IMR-90 (cell line): ENCODE data around the gene MACF1. TPM values are rescaled to one million over a fixed set of nuclear protein-coding genes. Genes with fewer than 3 reads are reported as not detected.

Source experiments
- ATAC-seq: fragments of 200-7000 bp; cut with Tn5 transposase; 2 replicates; pipeline ENCODE4 v1.9.1; 2020; ENCODE audit warnings: low read depth, mild to moderate bottlenecking, moderate library complexity
- BruUV-seq: library from RNA; stranded (reverse); fragments of 400-500 nt; replicated peaks from 2 replicates; lab custom pipeline; 2021; lab: Mats Ljungman, UMichigan
- CTCF ChIA-PET: fragments of 300-600 bp; formaldehyde crosslinking; extraction: SDS; loops from one replicate; lab custom pipeline; 2021; ENCODE audit warnings: antibody characterized with exemption; lab: Yijun Ruan, JAX
- POLR2A ChIA-PET: fragments of 300-600 bp; sonication (Branson Sonifier 250); formaldehyde crosslinking; loops from one replicate; lab custom pipeline; 2022; ENCODE audit warnings: antibody characterized with exemption; ENCODE audit not compliant: unreplicated experiment; lab: Charles Lee
- DNase-seq: peaks from one replicate; pipeline ENCODE4 v3.0.0; 2013
- H2AFZ ChIP-seq: replicated peaks from 2 replicates; pipeline ENCODE3; 2013; ENCODE audit warnings: low read length, mild to moderate bottlenecking; ENCODE audit not compliant: poor library complexity
- H2AK5ac ChIP-seq: 2 replicates; pipeline ENCODE4 v1.6.1; 2013; ENCODE audit warnings: low read depth, low read length, inconsistent platforms
- H2AK9ac ChIP-seq: replicated peaks from 2 replicates; pipeline ENCODE3; 2013; ENCODE audit warnings: mild to moderate bottlenecking, low read depth, low read length, moderate library complexity; ENCODE audit not compliant: poor library complexity
- H2BK120ac ChIP-seq: 2 replicates; pipeline ENCODE4 v1.6.1; 2013; ENCODE audit warnings: low read depth, low read length, inconsistent platforms
- H2BK15ac ChIP-seq: 3 replicates; pipeline ENCODE4 v1.6.1; 2013; ENCODE audit warnings: low read depth, low read length, inconsistent platforms
- H2BK20ac ChIP-seq: 2 replicates; pipeline ENCODE4 v1.6.1; 2013; ENCODE audit warnings: low read depth, mild to moderate bottlenecking, inconsistent platforms, low read length, moderate library complexity
- H2BK5ac ChIP-seq: 2 replicates; pipeline ENCODE4 v1.6.1; 2013; ENCODE audit warnings: mild to moderate bottlenecking, low read depth, low read length, inconsistent platforms; ENCODE audit not compliant: poor library complexity, severe bottlenecking
- H3K14ac ChIP-seq: replicated peaks from 2 replicates; pipeline ENCODE4 v1.6.1; 2013; ENCODE audit warnings: low read depth, low read length, inconsistent platforms
- H3K18ac ChIP-seq: 2 replicates; pipeline ENCODE4 v1.6.1; 2013; ENCODE audit warnings: low read depth, low read length, control low read depth
- H3K23ac ChIP-seq: 2 replicates; pipeline ENCODE4 v1.6.1; 2013; ENCODE audit warnings: low read depth, low read length, inconsistent platforms
- H3K27ac ChIP-seq: 2 replicates; pipeline ENCODE4 v1.5.1; 2013; ENCODE audit warnings: mild to moderate bottlenecking, control low read depth, low read length; ENCODE audit not compliant: insufficient read depth
- H3K27me3 ChIP-seq: 2 replicates; pipeline ENCODE4 v1.6.1; 2013; ENCODE audit warnings: low read length; ENCODE audit not compliant: control insufficient read depth, insufficient read depth
- H3K36me3 ChIP-seq: 2 replicates; pipeline ENCODE4 v1.6.1; 2013; ENCODE audit warnings: low read length, mixed read lengths; ENCODE audit not compliant: control insufficient read depth, insufficient read depth
- H3K4ac ChIP-seq: 2 replicates; pipeline ENCODE4 v1.6.1; 2013; ENCODE audit warnings: low read depth, low read length, inconsistent platforms
- H3K4me1 ChIP-seq: 2 replicates; pipeline ENCODE4 v1.6.1; 2013; ENCODE audit warnings: low read length, mixed read lengths; ENCODE audit not compliant: control insufficient read depth, insufficient read depth
- H3K4me2 ChIP-seq: 2 replicates; pipeline ENCODE4 v1.6.1; 2013; ENCODE audit warnings: low read depth, mild to moderate bottlenecking, control low read depth, low read length, moderate library complexity
- H3K4me3 ChIP-seq: 2 replicates; pipeline ENCODE4 v1.5.1; 2013; ENCODE audit warnings: low read depth, mild to moderate bottlenecking, control low read depth, low read length, moderate library complexity; ENCODE audit not compliant: insufficient read depth
- H3K56ac ChIP-seq: 2 replicates; pipeline ENCODE4 v1.6.1; 2013; ENCODE audit warnings: low read length, inconsistent platforms; ENCODE audit not compliant: insufficient read depth; ENCODE audit errors: extremely low read depth
- H3K79me1 ChIP-seq, 2 experiments: 2 replicates each; pipeline ENCODE4 v1.6.1; 2013; ENCODE audit warnings: low read length in 2 of 2, inconsistent platforms in 1 of 2, low read depth in 1 of 2
- H3K9ac ChIP-seq: 2 replicates; pipeline ENCODE4 v1.6.1; 2013; ENCODE audit warnings: low read depth, low read length, control low read depth
- H3K9me1 ChIP-seq: 2 replicates; pipeline ENCODE4 v1.6.1; 2013; ENCODE audit warnings: low read length, inconsistent platforms; ENCODE audit not compliant: insufficient read depth
- H3K9me3 ChIP-seq: 2 replicates; pipeline ENCODE4 v1.6.1; 2013; ENCODE audit warnings: low read length; ENCODE audit not compliant: control insufficient read depth, insufficient read depth
- H4K20me1 ChIP-seq: 2 replicates; pipeline ENCODE4 v1.6.1; 2013; ENCODE audit warnings: low read length, inconsistent platforms; ENCODE audit not compliant: insufficient read depth
- H4K5ac ChIP-seq: 2 replicates; pipeline ENCODE4 v1.6.1; 2013; ENCODE audit warnings: mild to moderate bottlenecking, low read depth, low read length, control low read depth
- H4K8ac ChIP-seq, 2 experiments: 2 replicates each; pipeline ENCODE4 v1.6.1; 2013; ENCODE audit warnings: low read depth in 2 of 2, low read length in 2 of 2, control low read depth in 1 of 2, inconsistent platforms in 1 of 2
- H4K91ac ChIP-seq: 2 replicates; pipeline ENCODE4 v1.6.1; 2013; ENCODE audit warnings: low read depth, low read length, inconsistent platforms; ENCODE audit not compliant: insufficient read depth
- RFX5 ChIP-seq: IDR thresholded peaks from 2 replicates; pipeline ENCODE4 v1.8.0; 2012; ENCODE audit warnings: low read depth, mild to moderate bottlenecking, low read length, moderate library complexity
- WGBS, 2 experiments: methylation state at CpG; one replicate each; pipeline versions ENCODE4 v1.1.5 to v1.1.7; 2013; ENCODE audit warnings: missing lambda C conversion rate in 2 of 2; ENCODE audit not compliant: insufficient read length in 1 of 2; ENCODE audit errors: extremely low coverage in 2 of 2; 5-methylcytosine and 5-hydroxymethylcytosine counted together
- dilution Hi-C: fragments of 300-500 bp; cut with HindIII; formaldehyde crosslinking; loops from one replicate; pipeline ENCODE4 v1.14.3; 2018; ENCODE audit warnings: low sequenced_read_pairs; ENCODE audit not compliant: unreplicated experiment
- in situ Hi-C: fragments of 300-500 bp; cut with MboI; formaldehyde crosslinking; loops from 3 replicates; pipeline ENCODE4 v1.14.3; 2019; ENCODE audit warnings: low sequenced_read_pairs, inconsistent platforms, mixed read lengths
- intact Hi-C: fragments of 100-400 bp; cut with micrococcal nuclease; formaldehyde crosslinking; loops from 2 replicates; pipeline ENCODE4 v1.10.0; 2022
- polyA plus RNA-seq, 3 experiments: library from polyadenylated mRNA; depleted of rRNA; stranded (reverse); fragments of >200 nt; gene quantifications; 2 replicates each; pipeline ENCODE4 v1.2.3, GENCODE V29; 2012; ENCODE audit warnings: low replicate concordance in 1 of 3
- total RNA-seq: library from RNA; depleted of rRNA; stranded (reverse); fragments of >200 nt; gene quantifications from 2 replicates; pipeline ENCODE4 v1.2.3, GENCODE V29; 2012
- TF ChIP-seq, protein P1 (sequence below): fragments of 150-350 bp; IDR thresholded peaks from 2 replicates; pipeline ENCODE4 v1.6.1; 2017; ENCODE audit warnings: mild to moderate bottlenecking, antibody characterized with exemption, low read length, low read depth

The MACF1 gene
- total and polyA plus RNA-seq, 2 of the 4 experiments (the other 2 are of a cell fraction) = 67.6 to 369 TPM

DNA sequence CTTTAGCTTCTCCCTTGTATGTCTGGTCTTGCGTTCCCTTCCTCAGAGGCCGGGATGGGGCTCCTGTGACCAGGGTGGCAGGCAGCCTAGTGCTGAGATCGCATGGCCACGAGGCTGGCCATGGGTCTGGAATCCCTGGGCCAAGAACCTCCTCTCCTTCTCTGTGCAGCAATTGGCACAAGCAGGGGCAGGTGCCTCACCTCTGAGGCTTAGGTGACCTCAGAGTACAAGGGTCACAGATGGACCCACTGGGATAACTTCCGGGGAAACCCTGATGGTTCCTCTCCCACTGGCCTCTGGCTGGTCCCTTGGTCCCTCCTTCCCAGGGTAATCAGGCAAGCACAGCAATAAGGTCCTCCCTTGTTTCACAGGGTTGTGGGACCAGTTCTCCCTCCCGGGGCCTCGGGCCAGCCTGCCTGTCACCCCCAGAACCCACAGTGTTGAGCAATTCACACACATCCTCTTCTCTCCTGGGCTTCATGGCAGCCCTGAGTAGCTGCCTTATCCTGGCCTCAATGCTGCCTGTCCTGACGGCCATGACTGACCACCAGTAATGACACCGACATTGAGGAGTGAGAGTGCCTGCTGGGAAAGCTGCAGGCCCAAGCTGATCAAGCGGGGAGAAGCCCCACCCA lies 325.5 kb downstream of the MACF1 start:
- Histone ChIP-seq H2AK5ac (no peak overlapping the region), H2BK5ac (no peak overlapping the region), H4K8ac (no peak overlapping the region), H3K27ac (no peak overlapping the region), H2AK9ac (peak overlapping the region; percentile 31), H3K27me3 (no peaks in the 10 kb centered on the region), H3K79me1 (no peaks in the 10 kb centered on the region; a peak in 1 of 4 replicates), H4K20me1 (no peaks in the 10 kb centered on the region), H3K4ac (no peak overlapping the region), H2BK15ac (no peak overlapping the region), H3K9me1 (no peaks in the 10 kb centered on the region), H3K14ac (no peak overlapping the region), H3K36me3 (peaks cover 22% of the 10 kb centered on the region), H3K23ac (no peak overlapping the region), H2BK120ac (no peak overlapping the region), H3K9me3 (no peaks in the 10 kb centered on the region), H3K4me1 (no peaks in the 10 kb centered on the region), H2AFZ (no peak overlapping the region), H3K4me3 (no peak overlapping the region), H4K5ac (no peak overlapping the region), H2BK20ac (no peak overlapping the region), H4K91ac (no peak overlapping the region), H3K18ac (no peak overlapping the region), H3K9ac (no peak overlapping the region), H3K4me2 (no peak overlapping the region), H3K56ac (no peak overlapping the region)
- WGBS, 2 experiments = 95% methylated on average over 4 of the region's 10 CpGs; no CpG with 5 or more reads in 1 of the 2 experiments
- TF ChIP-seq, protein P1, sequence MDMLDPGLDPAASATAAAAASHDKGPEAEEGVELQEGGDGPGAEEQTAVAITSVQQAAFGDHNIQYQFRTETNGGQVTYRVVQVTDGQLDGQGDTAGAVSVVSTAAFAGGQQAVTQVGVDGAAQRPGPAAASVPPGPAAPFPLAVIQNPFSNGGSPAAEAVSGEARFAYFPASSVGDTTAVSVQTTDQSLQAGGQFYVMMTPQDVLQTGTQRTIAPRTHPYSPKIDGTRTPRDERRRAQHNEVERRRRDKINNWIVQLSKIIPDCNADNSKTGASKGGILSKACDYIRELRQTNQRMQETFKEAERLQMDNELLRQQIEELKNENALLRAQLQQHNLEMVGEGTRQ = no peak
- no peak for TF ChIP-seq RFX5
- no peak for DNase-seq
- ATAC-seq = no peak
- in situ Hi-C loops = loop anchor here (25.0 kb wide), 1 partner anchor 668 kb away; the partner anchor contains the start of genes MYCBP and RRAGC
- intact Hi-C loops = no loop called here
- ChIA-PET POLR2A (no interaction called here), CTCF (no interaction called here)
- dilution Hi-C loops = no loop called here
- BruUV-seq = no TSS peak
